HCT116 (cell line): ENCODE measurements around the gene PEAK1. TPM values are rescaled to one million over a fixed set of nuclear protein-coding genes. Genes with fewer than 3 reads are reported as not detected.

ENCODE experiments used
- ATAC-seq: fragments of 200-7000 bp; cut with Tn5 transposase; 2 replicates; pipeline ENCODE4 v1.9.1; 2020; ENCODE audit warnings: mild to moderate bottlenecking, moderate library complexity
- BruUV-seq: library from RNA; stranded (reverse); fragments of 400-500 nt; replicated peaks from 2 replicates; lab custom pipeline; 2021; lab: Mats Ljungman, UMichigan
- CTCF ChIA-PET: fragments of 300-600 bp; sonication (Branson Sonifier 250); formaldehyde crosslinking; loops from one replicate; lab custom pipeline; 2021; ENCODE audit warnings: antibody characterized with exemption; lab: Charles Lee
- POLR2A ChIA-PET: fragments of 300-600, 350-600 bp; sonication (Branson Sonifier 250); formaldehyde crosslinking; loops from one replicate; lab custom pipeline; 2021; ENCODE audit warnings: antibody characterized with exemption; lab: Charles Lee
- RAD21 ChIA-PET, 2 experiments: fragments of 300-600 bp; sonication (Branson Sonifier 250); formaldehyde crosslinking; loops; one replicate each; lab custom pipeline; 2023; ENCODE audit warnings: low total read pairs in 2 of 2; ENCODE audit not compliant: uncharacterized antibody in 2 of 2, unreplicated experiment in 2 of 2, low non-redundant PET in 1 of 2; lab: Charles Lee
- DNase-seq: peaks from one replicate; pipeline ENCODE4 v3.0.0-alpha.2; 2010; ENCODE audit warnings: low read depth, low spot score
- H2AFZ ChIP-seq: fragments of 200-600 bp; shearing (Covaris generic), sonication (generic); 2 replicates; pipeline ENCODE4 v1.6.1; 2017; ENCODE audit warnings: low read depth, mixed run types, mixed read lengths, antibody characterized with exemption, low read length; ENCODE audit not compliant: poor library complexity, severe bottlenecking
- H3K27ac ChIP-seq: 2 replicates; pipeline ENCODE4 v1.5.1; 2012; ENCODE audit warnings: low read depth, low read length
- H3K27me3 ChIP-seq: fragments of 200-600 bp; sonication (generic); 2 replicates; pipeline ENCODE4 v1.6.1; 2016; ENCODE audit warnings: mixed run types, low read length, mixed read lengths; ENCODE audit not compliant: insufficient read depth
- H3K36me3 ChIP-seq, 2 experiments: fragments of 200-500 bp in 1 of 2; fragments of 200-600 bp in 1 of 2; sonication (Bioruptor generic) in 1 of 2; sonication (generic) in 1 of 2; 2 replicates each; pipeline versions ENCODE4 v1.5.1 to v1.6.1; 2014 to 2016; ENCODE audit warnings: low read length in 2 of 2, inconsistent platforms in 1 of 2, mixed read lengths in 1 of 2, mixed run types in 1 of 2; ENCODE audit not compliant: insufficient read depth in 2 of 2, control insufficient read depth in 1 of 2
- H3K4me1 ChIP-seq, 2 experiments: fragments of 200-600 bp in 1 of 2; sonication (generic) in 1 of 2; 2 replicates each; pipeline versions ENCODE4 v1.5.1 to v1.6.1; 2012 to 2017; ENCODE audit warnings: low read length in 2 of 2, inconsistent platforms in 1 of 2, mild to moderate bottlenecking in 1 of 2, mixed read lengths in 1 of 2, mixed run types in 1 of 2, moderate library complexity in 1 of 2; ENCODE audit not compliant: insufficient read depth in 2 of 2, control insufficient read depth in 1 of 2
- H3K4me2 ChIP-seq: fragments of 200-600 bp; sonication (generic); 2 replicates; pipeline ENCODE4 v1.6.1; 2017; ENCODE audit warnings: mixed run types, low read length, mixed read lengths
- H3K4me3 ChIP-seq, 2 experiments: fragments of 200-600 bp in 1 of 2; sonication (generic) in 1 of 2; replicated peaks in 1 of 2; 2 replicates each; pipeline ENCODE4 v1.5.1; 2011 to 2016; ENCODE audit warnings: low read length in 2 of 2, control low read depth in 1 of 2, low read depth in 1 of 2, mild to moderate bottlenecking in 1 of 2, mixed read lengths in 1 of 2, mixed run types in 1 of 2
- H3K79me2 ChIP-seq: fragments of 200-600 bp; sonication (generic); 2 replicates; pipeline ENCODE4 v1.6.1; 2017; ENCODE audit warnings: mild to moderate bottlenecking, mixed run types, low read length, moderate library complexity, mixed read lengths; ENCODE audit not compliant: insufficient read depth
- H3K9ac ChIP-seq: fragments of 200-600 bp; sonication (generic); 2 replicates; pipeline ENCODE4 v1.6.1; 2016; ENCODE audit warnings: low read length, mixed read lengths
- H3K9me2 ChIP-seq: fragments of 200-600 bp; sonication (generic), shearing (Covaris generic); 2 replicates; pipeline ENCODE4 v1.6.1; 2017; ENCODE audit warnings: mixed run types, mild to moderate bottlenecking, moderate library complexity; ENCODE audit not compliant: insufficient read depth
- H3K9me3 ChIP-seq, 2 experiments: fragments of 200-500 bp in 1 of 2; fragments of 200-600 bp in 1 of 2; sonication (Bioruptor generic) in 1 of 2; sonication (generic) in 1 of 2; 2 replicates each; pipeline ENCODE4 v1.6.1; 2014 to 2017; ENCODE audit warnings: low read length in 2 of 2, mixed read lengths in 2 of 2, inconsistent platforms in 1 of 2, low read depth in 1 of 2, mild to moderate bottlenecking in 1 of 2, mixed run types in 1 of 2, moderate library complexity in 1 of 2; ENCODE audit not compliant: control insufficient read depth in 1 of 2, insufficient read depth in 1 of 2
- H4K20me1 ChIP-seq: fragments of 200-600 bp; sonication (generic), shearing (Covaris generic); 2 replicates; pipeline ENCODE4 v1.6.1; 2017; ENCODE audit warnings: mixed run types, mild to moderate bottlenecking, moderate library complexity; ENCODE audit not compliant: insufficient read depth
- CBX3 ChIP-seq: IDR thresholded peaks from 2 replicates; pipeline ENCODE4 v1.6.1; 2012; ENCODE audit warnings: low read depth
- CEBPB ChIP-seq: IDR thresholded peaks from 2 replicates; pipeline ENCODE4 v1.6.1; 2012; ENCODE audit warnings: low read depth
- ELF1 ChIP-seq: IDR thresholded peaks from 2 replicates; pipeline ENCODE4 v1.6.1; 2012; ENCODE audit warnings: low read depth, borderline replicate concordance
- EZH2 ChIP-seq: fragments of 200-600 bp; sonication (generic); IDR thresholded peaks from 2 replicates; pipeline ENCODE4 v1.6.1; 2017; ENCODE audit warnings: antibody characterized with exemption, mixed run types
- FOSL1 ChIP-seq: IDR thresholded peaks from 2 replicates; pipeline ENCODE4 v1.6.1; 2012; ENCODE audit warnings: low read depth
- POLR2A ChIP-seq: IDR thresholded peaks from 2 replicates; pipeline ENCODE4 v1.7.0; 2011; ENCODE audit warnings: borderline replicate concordance; ENCODE audit not compliant: insufficient read depth, insufficient read length; ENCODE audit errors: extremely low read depth
- SIN3A ChIP-seq: IDR thresholded peaks from 2 replicates; pipeline ENCODE4 v1.6.1; 2012; ENCODE audit warnings: low read depth
- SP1 ChIP-seq: IDR thresholded peaks from 2 replicates; pipeline ENCODE4 v1.6.1; 2012; ENCODE audit warnings: low read depth
- intact Hi-C: fragments of 100-400 bp; cut with micrococcal nuclease; formaldehyde crosslinking; loops from 2 replicates; pipeline ENCODE4 v1.10.0; 2022
- total RNA-seq: library from RNA; stranded (reverse); gene quantifications from one replicate; pipeline ENCODE4 v1.2.1, GENCODE V29; 2021; ENCODE audit not compliant: unreplicated experiment
- TF ChIP-seq, protein P1 (sequence below): IDR thresholded peaks from 2 replicates; pipeline ENCODE4 v1.6.1; 2011; ENCODE audit warnings: mild to moderate bottlenecking, low read length, moderate library complexity; ENCODE audit not compliant: insufficient replicate concordance; ENCODE audit errors: extremely low read depth
- TF ChIP-seq, protein P2 (sequence below): IDR thresholded peaks from 2 replicates; pipeline ENCODE4 v1.6.1; 2012; ENCODE audit warnings: low read depth

PEAK1 gene
- total RNA-seq, 1 experiment from 2014 or later = 23.4 TPM

DNA sequence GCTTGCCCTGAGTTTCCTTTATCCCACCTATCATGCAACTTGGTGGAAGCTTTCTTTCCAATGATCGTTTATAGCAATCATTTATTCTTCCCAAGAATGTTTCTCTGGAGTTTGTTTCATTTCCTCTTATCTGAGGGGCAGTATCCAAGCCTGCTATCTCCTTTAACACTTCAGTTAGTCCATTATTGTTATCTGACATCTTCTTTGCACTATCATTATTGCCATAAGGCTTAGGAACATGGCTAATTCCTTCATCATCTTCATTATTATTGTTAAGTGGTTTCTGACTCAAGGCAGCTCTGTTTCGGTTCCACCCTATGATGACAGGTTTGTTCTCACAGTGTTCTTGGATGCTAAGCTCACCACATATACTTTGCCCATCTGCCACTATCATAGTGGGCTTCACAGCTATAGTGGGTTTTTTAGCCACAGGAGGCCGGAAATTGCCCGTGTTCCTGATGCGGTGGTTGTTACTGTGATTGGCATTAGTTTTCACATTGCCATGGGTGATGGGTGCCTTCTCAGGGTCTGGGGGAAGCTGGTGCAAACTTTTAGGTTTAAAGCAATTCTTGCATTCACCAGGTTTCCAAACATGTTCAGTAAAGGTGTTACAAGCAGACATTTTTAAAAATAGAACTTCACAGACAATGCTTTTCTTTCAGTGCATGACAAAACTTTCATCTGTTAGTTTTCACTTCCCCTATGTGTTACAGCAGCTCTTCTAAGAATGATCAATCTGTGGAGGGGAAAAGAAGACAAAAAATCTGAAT, 238.4 kb downstream of the PEAK1 start:
- Histone ChIP-seq H3K36me3 (no peaks in the 10 kb centered on the region), H3K79me2 (no peaks in the 10 kb centered on the region), H3K4me1 (no peaks in the 10 kb centered on the region), H3K4me3 (no peak overlapping the region), H3K27me3 (no peaks in the 10 kb centered on the region), H2AFZ (no peak overlapping the region), H4K20me1 (no peaks in the 10 kb centered on the region), H3K9ac (no peak overlapping the region), H3K9me2 (no peaks in the 10 kb centered on the region), H3K9me3 (no peaks in the 10 kb centered on the region), H3K27ac (no peak overlapping the region), H3K4me2 (no peak overlapping the region)
- TF ChIP-seq, protein P1, sequence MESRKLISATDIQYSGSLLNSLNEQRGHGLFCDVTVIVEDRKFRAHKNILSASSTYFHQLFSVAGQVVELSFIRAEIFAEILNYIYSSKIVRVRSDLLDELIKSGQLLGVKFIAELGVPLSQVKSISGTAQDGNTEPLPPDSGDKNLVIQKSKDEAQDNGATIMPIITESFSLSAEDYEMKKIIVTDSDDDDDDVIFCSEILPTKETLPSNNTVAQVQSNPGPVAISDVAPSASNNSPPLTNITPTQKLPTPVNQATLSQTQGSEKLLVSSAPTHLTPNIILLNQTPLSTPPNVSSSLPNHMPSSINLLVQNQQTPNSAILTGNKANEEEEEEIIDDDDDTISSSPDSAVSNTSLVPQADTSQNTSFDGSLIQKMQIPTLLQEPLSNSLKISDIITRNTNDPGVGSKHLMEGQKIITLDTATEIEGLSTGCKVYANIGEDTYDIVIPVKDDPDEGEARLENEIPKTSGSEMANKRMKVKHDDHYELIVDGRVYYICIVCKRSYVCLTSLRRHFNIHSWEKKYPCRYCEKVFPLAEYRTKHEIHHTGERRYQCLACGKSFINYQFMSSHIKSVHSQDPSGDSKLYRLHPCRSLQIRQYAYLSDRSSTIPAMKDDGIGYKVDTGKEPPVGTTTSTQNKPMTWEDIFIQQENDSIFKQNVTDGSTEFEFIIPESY = no peak
- TF ChIP-seq CEBPB = no peak
- TF ChIP-seq ELF1 = no peak
- TF ChIP-seq SIN3A = no peak
- TF ChIP-seq FOSL1 = no peak
- TF ChIP-seq CBX3 = no peak
- no peak for TF ChIP-seq SP1
- no peak for TF ChIP-seq POLR2A
- TF ChIP-seq, protein P2, sequence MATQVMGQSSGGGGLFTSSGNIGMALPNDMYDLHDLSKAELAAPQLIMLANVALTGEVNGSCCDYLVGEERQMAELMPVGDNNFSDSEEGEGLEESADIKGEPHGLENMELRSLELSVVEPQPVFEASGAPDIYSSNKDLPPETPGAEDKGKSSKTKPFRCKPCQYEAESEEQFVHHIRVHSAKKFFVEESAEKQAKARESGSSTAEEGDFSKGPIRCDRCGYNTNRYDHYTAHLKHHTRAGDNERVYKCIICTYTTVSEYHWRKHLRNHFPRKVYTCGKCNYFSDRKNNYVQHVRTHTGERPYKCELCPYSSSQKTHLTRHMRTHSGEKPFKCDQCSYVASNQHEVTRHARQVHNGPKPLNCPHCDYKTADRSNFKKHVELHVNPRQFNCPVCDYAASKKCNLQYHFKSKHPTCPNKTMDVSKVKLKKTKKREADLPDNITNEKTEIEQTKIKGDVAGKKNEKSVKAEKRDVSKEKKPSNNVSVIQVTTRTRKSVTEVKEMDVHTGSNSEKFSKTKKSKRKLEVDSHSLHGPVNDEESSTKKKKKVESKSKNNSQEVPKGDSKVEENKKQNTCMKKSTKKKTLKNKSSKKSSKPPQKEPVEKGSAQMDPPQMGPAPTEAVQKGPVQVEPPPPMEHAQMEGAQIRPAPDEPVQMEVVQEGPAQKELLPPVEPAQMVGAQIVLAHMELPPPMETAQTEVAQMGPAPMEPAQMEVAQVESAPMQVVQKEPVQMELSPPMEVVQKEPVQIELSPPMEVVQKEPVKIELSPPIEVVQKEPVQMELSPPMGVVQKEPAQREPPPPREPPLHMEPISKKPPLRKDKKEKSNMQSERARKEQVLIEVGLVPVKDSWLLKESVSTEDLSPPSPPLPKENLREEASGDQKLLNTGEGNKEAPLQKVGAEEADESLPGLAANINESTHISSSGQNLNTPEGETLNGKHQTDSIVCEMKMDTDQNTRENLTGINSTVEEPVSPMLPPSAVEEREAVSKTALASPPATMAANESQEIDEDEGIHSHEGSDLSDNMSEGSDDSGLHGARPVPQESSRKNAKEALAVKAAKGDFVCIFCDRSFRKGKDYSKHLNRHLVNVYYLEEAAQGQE = no peak
- TF ChIP-seq EZH2 = no peak
- intact Hi-C loops = no loop called here
- no peak for DNase-seq
- POLR2A ChIA-PET = no interaction called here
- CTCF ChIA-PET = interaction anchor here (0.8 kb wide), 1 partner anchor 640 kb away, joined by 3 read pairs; no protein-coding TSS in a partner anchor
- ATAC-seq = no peak
- no TSS peak for BruUV-seq
- RAD21 ChIA-PET = no interaction called here
